HEK293 (cell line): Measurements from ENCODE around the gene SCARB2.

Source experiments
- CTCF ChIA-PET: fragments of 350-600 bp; formaldehyde crosslinking; extraction: SDS; loops from one replicate; lab custom pipeline; 2021; ENCODE audit warnings: antibody characterized with exemption; lab: Yijun Ruan, JAX
- POLR2A ChIA-PET: fragments of 300-600 bp; formaldehyde crosslinking; extraction: SDS; loops from one replicate; lab custom pipeline; 2020; ENCODE audit warnings: antibody characterized with exemption, inconsistent platforms; lab: Yijun Ruan, JAX
- H3K27ac ChIP-seq: fragments of 200-500 bp; sonication (Bioruptor generic); 2 replicates; pipeline ENCODE4 v1.5.1; 2014; ENCODE audit warnings: low read depth, low read length, control low read depth, inconsistent platforms; ENCODE audit errors: extremely low read depth
- H3K36me3 ChIP-seq, 2 experiments: fragments of 200-500 bp in 1 of 2; sonication (Bioruptor generic) in 1 of 2; 1 replicate in 1 of 2; 2 replicates in 1 of 2; pipeline ENCODE4 v1.5.1; 2014 to 2017; ENCODE audit warnings: inconsistent platforms in 2 of 2, low read length in 2 of 2; ENCODE audit not compliant: control insufficient read depth in 2 of 2, insufficient read depth in 1 of 2
- H3K4me1 ChIP-seq: fragments of 200-500 bp; sonication (Bioruptor generic); 2 replicates; pipeline ENCODE4 v1.5.1; 2014; ENCODE audit warnings: mild to moderate bottlenecking, low read length, inconsistent platforms; ENCODE audit not compliant: control insufficient read depth, insufficient read depth
- H3K4me3 ChIP-seq: 2 replicates; pipeline ENCODE4 v1.5.1; 2011; ENCODE audit warnings: low read depth, mild to moderate bottlenecking, control low read depth, low read length, moderate library complexity
- H3K9me3 ChIP-seq: fragments of 200-500 bp; sonication (Bioruptor generic); 2 replicates; pipeline ENCODE4 v1.5.1; 2014; ENCODE audit warnings: low read depth, low read length, inconsistent platforms; ENCODE audit not compliant: control insufficient read depth, insufficient read depth
- KLF8 ChIP-seq: fragments of 450-650 bp; formaldehyde crosslinking; IDR thresholded peaks from 2 replicates; pipeline ENCODE4 v1.5.1; 2016; ENCODE audit warnings: missing biosample characterization, missing genetic modification characterization
- RBAK ChIP-seq: fragments of 450-650 bp; formaldehyde crosslinking; IDR thresholded peaks from 2 replicates; pipeline ENCODE4 v1.5.1; 2016; ENCODE audit warnings: missing biosample characterization, missing genetic modification characterization
- TCF7L2 ChIP-seq: IDR thresholded peaks from 2 replicates; pipeline ENCODE4 v1.6.1; 2011; ENCODE audit warnings: low read depth, mild to moderate bottlenecking, inconsistent platforms, low read length, moderate library complexity, borderline replicate concordance
- ZFP3 ChIP-seq: fragments of 450-650 bp; formaldehyde crosslinking; IDR thresholded peaks from 2 replicates; pipeline ENCODE4 v1.5.1; 2016; ENCODE audit warnings: low read depth, missing biosample characterization, missing genetic modification characterization
- ZNF114 ChIP-seq: fragments of 450-650 bp; formaldehyde crosslinking; IDR thresholded peaks from 2 replicates; pipeline ENCODE4 v1.5.0; 2017; ENCODE audit warnings: missing biosample characterization, missing genetic modification characterization
- ZNF121 ChIP-seq: fragments of 450-650 bp; formaldehyde crosslinking; IDR thresholded peaks from 2 replicates; pipeline ENCODE4 v1.5.1; 2016; ENCODE audit warnings: missing biosample characterization, missing genetic modification characterization
- ZNF146 ChIP-seq: fragments of 450-650 bp; formaldehyde crosslinking; IDR thresholded peaks from 2 replicates; pipeline ENCODE4 v1.5.1; 2016; ENCODE audit warnings: missing biosample characterization, missing genetic modification characterization
- ZNF16 ChIP-seq: fragments of 450-650 bp; formaldehyde crosslinking; IDR thresholded peaks from 2 replicates; pipeline ENCODE4 v1.5.1; 2016; ENCODE audit warnings: low read depth, missing biosample characterization, missing genetic modification characterization
- ZNF184 ChIP-seq: fragments of 450-650 bp; IDR thresholded peaks from 2 replicates; pipeline ENCODE4 v1.5.1; 2018; ENCODE audit warnings: missing biosample characterization, mild to moderate bottlenecking, missing genetic modification characterization
- ZNF19 ChIP-seq: fragments of 450-650 bp; formaldehyde crosslinking; IDR thresholded peaks from 2 replicates; pipeline ENCODE4; 2016; ENCODE audit warnings: missing biosample characterization, missing genetic modification characterization, low read depth
- ZNF24 ChIP-seq: fragments of 450-650 bp; formaldehyde crosslinking; IDR thresholded peaks from 2 replicates; pipeline ENCODE4 v1.5.1; 2016; ENCODE audit warnings: missing biosample characterization, missing genetic modification characterization
- ZNF302 ChIP-seq: fragments of 450-650 bp; formaldehyde crosslinking; IDR thresholded peaks from 2 replicates; pipeline ENCODE4 v1.5.1; 2016; ENCODE audit warnings: missing biosample characterization, missing genetic modification characterization, low read depth
- ZNF354C ChIP-seq: fragments of 450-650 bp; formaldehyde crosslinking; IDR thresholded peaks from 2 replicates; pipeline ENCODE4 v1.5.1; 2016; ENCODE audit warnings: missing biosample characterization, missing genetic modification characterization, low read depth, borderline replicate concordance
- ZNF366 ChIP-seq: fragments of 450-650 bp; formaldehyde crosslinking; conservative IDR thresholded peaks from 2 replicates; pipeline ENCODE4 v1.5.1; 2016; ENCODE audit warnings: missing biosample characterization, missing genetic modification characterization
- ZNF549 ChIP-seq: fragments of 450-650 bp; IDR thresholded peaks from 2 replicates; pipeline ENCODE4 v1.5.1; 2018; ENCODE audit warnings: missing biosample characterization, missing genetic modification characterization, mild to moderate bottlenecking, inconsistent platforms, moderate library complexity
- ZNF624 ChIP-seq: fragments of 450-650 bp; formaldehyde crosslinking; IDR thresholded peaks from 2 replicates; pipeline ENCODE4 v1.5.1; 2017; ENCODE audit warnings: missing biosample characterization, missing genetic modification characterization
- ZNF776 ChIP-seq: fragments of 450-650 bp; formaldehyde crosslinking; IDR thresholded peaks from 2 replicates; pipeline ENCODE4 v1.5.0; 2017; ENCODE audit warnings: missing biosample characterization, missing genetic modification characterization, borderline replicate concordance
- ZNF785 ChIP-seq: fragments of 450-650 bp; formaldehyde crosslinking; IDR thresholded peaks from 2 replicates; pipeline ENCODE4 v1.5.1; 2016; ENCODE audit warnings: missing biosample characterization, missing genetic modification characterization
- ZNF791 ChIP-seq: fragments of 450-650 bp; formaldehyde crosslinking; IDR thresholded peaks from 2 replicates; pipeline ENCODE4 v1.5.1; 2016; ENCODE audit warnings: missing biosample characterization, missing genetic modification characterization
- ZNF843 ChIP-seq: fragments of 450-650 bp; formaldehyde crosslinking; IDR thresholded peaks from 2 replicates; pipeline ENCODE4 v1.5.1; 2016; ENCODE audit warnings: missing biosample characterization, missing genetic modification characterization
- TF ChIP-seq, protein P1 (sequence below): fragments of 450-650 bp; formaldehyde crosslinking; IDR thresholded peaks from 2 replicates; pipeline ENCODE4 v1.5.1; 2016; ENCODE audit warnings: missing biosample characterization, missing genetic modification characterization
- TF ChIP-seq, protein P2 (sequence below): fragments of 450-650 bp; formaldehyde crosslinking; IDR thresholded peaks from 2 replicates; pipeline ENCODE4; 2016; ENCODE audit warnings: missing biosample characterization, missing genetic modification characterization
- TF ChIP-seq, protein P3 (sequence below): fragments of 450-650 bp; formaldehyde crosslinking; IDR thresholded peaks from 2 replicates; pipeline ENCODE4 v1.5.1; 2016; ENCODE audit warnings: missing biosample characterization, missing genetic modification characterization, borderline replicate concordance
- TF ChIP-seq, protein P4 (sequence below): fragments of 450-650 bp; formaldehyde crosslinking; IDR thresholded peaks from 2 replicates; pipeline ENCODE4 v1.5.1; 2016; ENCODE audit warnings: missing biosample characterization, missing genetic modification characterization
- TF ChIP-seq, protein P5 (sequence below): fragments of 450-650 bp; IDR thresholded peaks from 2 replicates; pipeline ENCODE4 v1.5.1; 2018; ENCODE audit warnings: missing biosample characterization, missing genetic modification characterization

SCARB2 gene

DNA sequence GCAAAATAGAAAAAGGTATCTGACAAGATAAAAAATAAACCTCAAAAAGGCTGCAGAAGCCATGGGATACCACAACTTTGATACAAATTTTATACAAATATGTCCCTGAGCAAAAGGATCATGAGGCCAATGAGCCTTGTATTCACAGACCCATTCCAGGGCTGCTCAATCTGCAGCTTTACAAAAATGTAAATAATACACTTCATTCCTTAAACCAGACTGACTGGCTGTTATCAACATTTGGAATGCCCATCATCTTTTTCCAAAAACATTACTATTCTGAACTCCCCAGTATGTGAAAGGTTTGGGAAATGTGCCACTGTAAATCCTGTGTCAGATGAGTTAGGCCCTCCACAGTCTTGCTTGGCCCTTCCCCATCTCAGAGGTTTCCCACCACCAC, 25.5 kb downstream of the SCARB2 start:
- CTCF ChIA-PET: interaction anchor here (2.5 kb wide), 1 partner anchor 8 kb away, joined by 10 read pairs; no protein-coding TSS in a partner anchor
- POLR2A ChIA-PET: no interaction called here
- TF ChIP-seq RBAK (tag by site-specific recombination): no peak
- no peak for TF ChIP-seq ZFP3 (tag by site-specific recombination)
- no peak for TF ChIP-seq ZNF121
- TF ChIP-seq ZNF16 (tag by site-specific recombination): no peak
- TF ChIP-seq, protein P1, sequence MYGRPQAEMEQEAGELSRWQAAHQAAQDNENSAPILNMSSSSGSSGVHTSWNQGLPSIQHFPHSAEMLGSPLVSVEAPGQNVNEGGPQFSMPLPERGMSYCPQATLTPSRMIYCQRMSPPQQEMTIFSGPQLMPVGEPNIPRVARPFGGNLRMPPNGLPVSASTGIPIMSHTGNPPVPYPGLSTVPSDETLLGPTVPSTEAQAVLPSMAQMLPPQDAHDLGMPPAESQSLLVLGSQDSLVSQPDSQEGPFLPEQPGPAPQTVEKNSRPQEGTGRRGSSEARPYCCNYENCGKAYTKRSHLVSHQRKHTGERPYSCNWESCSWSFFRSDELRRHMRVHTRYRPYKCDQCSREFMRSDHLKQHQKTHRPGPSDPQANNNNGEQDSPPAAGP: no peak
- no peak for TF ChIP-seq ZNF19 (tag by site-specific recombination)
- TF ChIP-seq ZNF114 (tag by site-specific recombination): no peak
- TF ChIP-seq, protein P2, sequence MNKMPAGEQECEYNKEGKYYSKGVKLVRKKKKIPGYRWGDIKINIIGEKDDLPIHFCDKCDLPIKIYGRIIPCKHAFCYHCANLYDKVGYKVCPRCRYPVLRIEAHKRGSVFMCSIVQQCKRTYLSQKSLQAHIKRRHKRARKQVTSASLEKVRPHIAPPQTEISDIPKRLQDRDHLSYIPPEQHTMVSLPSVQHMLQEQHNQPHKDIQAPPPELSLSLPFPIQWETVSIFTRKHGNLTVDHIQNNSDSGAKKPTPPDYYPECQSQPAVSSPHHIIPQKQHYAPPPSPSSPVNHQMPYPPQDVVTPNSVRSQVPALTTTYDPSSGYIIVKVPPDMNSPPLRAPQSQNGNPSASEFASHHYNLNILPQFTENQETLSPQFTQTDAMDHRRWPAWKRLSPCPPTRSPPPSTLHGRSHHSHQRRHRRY (tag by site-specific recombination): no peak
- TF ChIP-seq ZNF776 (tag by site-specific recombination): no peak
- TF ChIP-seq ZNF146 (tag by site-specific recombination): no peak
- TF ChIP-seq ZNF549 (tag by site-specific recombination): no peak
- no peak for TF ChIP-seq ZNF366 (tag by site-specific recombination)
- no peak for TF ChIP-seq ZNF785 (tag by site-specific recombination)
- no peak for TF ChIP-seq ZNF302 (tag by site-specific recombination)
- no peak for TF ChIP-seq ZNF184 (tag by site-specific recombination)

DNA sequence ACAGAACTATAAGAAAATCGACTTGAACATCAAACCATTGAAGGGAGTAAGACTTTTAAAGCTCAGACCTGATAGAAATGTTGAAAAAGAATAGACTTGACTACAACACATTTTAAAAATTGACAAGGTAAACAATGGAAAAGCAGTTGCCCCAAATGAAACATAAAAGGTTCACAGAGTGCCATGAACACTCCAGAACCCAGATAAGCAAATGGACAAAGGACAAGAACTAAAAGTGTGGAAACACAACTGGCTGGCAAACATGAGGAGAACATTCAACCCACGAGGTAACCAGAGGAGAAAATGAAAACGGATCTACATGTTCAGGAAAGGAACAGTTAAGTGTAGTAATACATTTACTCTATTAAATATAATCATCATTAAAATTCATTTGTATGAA, 26.5 kb downstream of the SCARB2 start:
- peaks cover 0 to 30% of the 10 kb centered on the region in 2 experiments; a peak in 1 of 3 replicates for H3K36me3 ChIP-seq
- no peaks in the 10 kb centered on the region for H3K4me1 ChIP-seq
- no peak overlapping the region for H3K4me3 ChIP-seq
- POLR2A ChIA-PET: no interaction called here
- no peaks in the 10 kb centered on the region for H3K9me3 ChIP-seq
- TF ChIP-seq, protein P3, sequence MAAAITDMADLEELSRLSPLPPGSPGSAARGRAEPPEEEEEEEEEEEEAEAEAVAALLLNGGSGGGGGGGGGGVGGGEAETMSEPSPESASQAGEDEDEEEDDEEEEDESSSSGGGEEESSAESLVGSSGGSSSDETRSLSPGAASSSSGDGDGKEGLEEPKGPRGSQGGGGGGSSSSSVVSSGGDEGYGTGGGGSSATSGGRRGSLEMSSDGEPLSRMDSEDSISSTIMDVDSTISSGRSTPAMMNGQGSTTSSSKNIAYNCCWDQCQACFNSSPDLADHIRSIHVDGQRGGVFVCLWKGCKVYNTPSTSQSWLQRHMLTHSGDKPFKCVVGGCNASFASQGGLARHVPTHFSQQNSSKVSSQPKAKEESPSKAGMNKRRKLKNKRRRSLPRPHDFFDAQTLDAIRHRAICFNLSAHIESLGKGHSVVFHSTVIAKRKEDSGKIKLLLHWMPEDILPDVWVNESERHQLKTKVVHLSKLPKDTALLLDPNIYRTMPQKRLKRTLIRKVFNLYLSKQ (tag by site-specific recombination): no peak
- TF ChIP-seq, protein P4, sequence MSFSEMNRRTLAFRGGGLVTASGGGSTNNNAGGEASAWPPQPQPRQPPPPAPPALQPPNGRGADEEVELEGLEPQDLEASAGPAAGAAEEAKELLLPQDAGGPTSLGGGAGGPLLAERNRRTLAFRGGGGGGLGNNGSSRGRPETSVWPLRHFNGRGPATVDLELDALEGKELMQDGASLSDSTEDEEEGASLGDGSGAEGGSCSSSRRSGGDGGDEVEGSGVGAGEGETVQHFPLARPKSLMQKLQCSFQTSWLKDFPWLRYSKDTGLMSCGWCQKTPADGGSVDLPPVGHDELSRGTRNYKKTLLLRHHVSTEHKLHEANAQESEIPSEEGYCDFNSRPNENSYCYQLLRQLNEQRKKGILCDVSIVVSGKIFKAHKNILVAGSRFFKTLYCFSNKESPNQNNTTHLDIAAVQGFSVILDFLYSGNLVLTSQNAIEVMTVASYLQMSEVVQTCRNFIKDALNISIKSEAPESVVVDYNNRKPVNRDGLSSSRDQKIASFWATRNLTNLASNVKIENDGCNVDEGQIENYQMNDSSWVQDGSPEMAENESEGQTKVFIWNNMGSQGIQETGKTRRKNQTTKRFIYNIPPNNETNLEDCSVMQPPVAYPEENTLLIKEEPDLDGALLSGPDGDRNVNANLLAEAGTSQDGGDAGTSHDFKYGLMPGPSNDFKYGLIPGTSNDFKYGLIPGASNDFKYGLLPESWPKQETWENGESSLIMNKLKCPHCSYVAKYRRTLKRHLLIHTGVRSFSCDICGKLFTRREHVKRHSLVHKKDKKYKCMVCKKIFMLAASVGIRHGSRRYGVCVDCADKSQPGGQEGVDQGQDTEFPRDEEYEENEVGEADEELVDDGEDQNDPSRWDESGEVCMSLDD (tag by site-specific recombination): no peak
- TF ChIP-seq TCF7L2 (no peak), ZNF624 (no peak), KLF8 (tag by site-specific recombination) (no peak), ZNF354C (tag by site-specific recombination) (no peak), ZNF843 (tag by site-specific recombination) (no peak), ZNF791 (tag by site-specific recombination) (no peak), ZNF24 (tag by site-specific recombination) (no peak)
- TF ChIP-seq, protein P5, sequence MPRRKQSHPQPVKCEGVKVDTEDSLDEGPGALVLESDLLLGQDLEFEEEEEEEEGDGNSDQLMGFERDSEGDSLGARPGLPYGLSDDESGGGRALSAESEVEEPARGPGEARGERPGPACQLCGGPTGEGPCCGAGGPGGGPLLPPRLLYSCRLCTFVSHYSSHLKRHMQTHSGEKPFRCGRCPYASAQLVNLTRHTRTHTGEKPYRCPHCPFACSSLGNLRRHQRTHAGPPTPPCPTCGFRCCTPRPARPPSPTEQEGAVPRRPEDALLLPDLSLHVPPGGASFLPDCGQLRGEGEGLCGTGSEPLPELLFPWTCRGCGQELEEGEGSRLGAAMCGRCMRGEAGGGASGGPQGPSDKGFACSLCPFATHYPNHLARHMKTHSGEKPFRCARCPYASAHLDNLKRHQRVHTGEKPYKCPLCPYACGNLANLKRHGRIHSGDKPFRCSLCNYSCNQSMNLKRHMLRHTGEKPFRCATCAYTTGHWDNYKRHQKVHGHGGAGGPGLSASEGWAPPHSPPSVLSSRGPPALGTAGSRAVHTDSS (tag by site-specific recombination): no peak
- H3K27ac ChIP-seq: no peak overlapping the region
- CTCF ChIA-PET: no interaction called here

More for the DNA sequence above, 25.5 kb downstream of the SCARB2 start:
- peaks cover 0 to 40% of the 10 kb centered on the region in 2 experiments; a peak in 1 of 3 replicates for H3K36me3 ChIP-seq
- H3K9me3 ChIP-seq: no peaks in the 10 kb centered on the region
- no peaks in the 10 kb centered on the region for H3K4me1 ChIP-seq
- H3K27ac ChIP-seq: no peak overlapping the region
- no peak overlapping the region for H3K4me3 ChIP-seq
